ENCODE results near the gene TSEN2. TPM values are rescaled to one million over a fixed set of nuclear protein-coding genes. Genes with fewer than 3 reads are reported as not detected.

TSEN2 gene
- total RNA-seq, 2 donors from 2014 or later: 16.6 to 18.2 TPM

GRCh38 chr3:12513694-12514446 is 29.6 kb downstream of the TSEN2 start:
- Histone ChIP-seq H3K9ac (ENCODE audit: extremely low read depth, low read length, poor library complexity, severe bottlenecking) (no peak overlapping the region), H3K4me3 (ENCODE audit: low read length) (no peak overlapping the region), H3K27ac (ENCODE audit: low read depth, low read length) (no peak overlapping the region), H3K36me3 (ENCODE audit: control insufficient read depth, insufficient read depth, low read length) (peaks cover 5% of the 10 kb centered on the region), H3K4me1 (ENCODE audit: control insufficient read depth, insufficient read depth, low read length) (peaks cover 8% of the 10 kb centered on the region), H3K27me3 (ENCODE audit: control insufficient read depth, insufficient read depth, low read length, poor library complexity, severe bottlenecking) (no peaks in the 10 kb centered on the region), H3K9me3 (ENCODE audit: control insufficient read depth, low read length) (no peaks in the 10 kb centered on the region)
- H3K4me1 Mint-ChIP-seq: peaks cover 11% of the 10 kb centered on the region
- H3K27me3 Mint-ChIP-seq (ENCODE audit: insufficient read depth): no peaks in the 10 kb centered on the region
- no peak for DNase-seq
- H3K4me3 Mint-ChIP-seq: no peak overlapping the region
- H3K36me3 Mint-ChIP-seq (ENCODE audit: low read depth): peaks cover 14% of the 10 kb centered on the region
- TF ChIP-seq CTCF (conservative IDR thresholded peaks at IDR 0.05): no peak
- no peak overlapping the region for H3K27ac Mint-ChIP-seq
- no peaks in the 10 kb centered on the region for H3K9me3 Mint-ChIP-seq
- WGBS, 2 experiments (ENCODE audit: insufficient coverage in 1 of 2, insufficient read length in 1 of 2): 95 to 96% methylated on average over 5 of the region's 5 CpGs

GRCh38 chr3:12515631-12516030 is 31.4 kb downstream of the TSEN2 start:
- Mint-ChIP-seq H3K36me3 (ENCODE audit: low read depth) (peaks cover 21% of the 10 kb centered on the region), H3K27ac (no peak overlapping the region), H3K4me3 (no peak overlapping the region), H3K9me3 (peaks cover under 1% of the 10 kb centered on the region), H3K4me1 (peaks cover 12% of the 10 kb centered on the region), H3K27me3 (ENCODE audit: insufficient read depth) (no peaks in the 10 kb centered on the region)
- H3K9me3 ChIP-seq (ENCODE audit: control insufficient read depth, low read length): peaks cover 1% of the 10 kb centered on the region
- peaks cover 13% of the 10 kb centered on the region for H3K36me3 ChIP-seq (ENCODE audit: control insufficient read depth, insufficient read depth, low read length)
- no peak for TF ChIP-seq CTCF (conservative IDR thresholded peaks at IDR 0.05)
- no peak for DNase-seq
- no peak overlapping the region for H3K27ac ChIP-seq (ENCODE audit: low read depth, low read length)
- H3K9ac ChIP-seq (ENCODE audit: extremely low read depth, low read length, poor library complexity, severe bottlenecking): no peak overlapping the region
- H3K4me3 ChIP-seq (ENCODE audit: low read length): no peak overlapping the region
- H3K27me3 ChIP-seq (ENCODE audit: control insufficient read depth, insufficient read depth, low read length, poor library complexity, severe bottlenecking): no peaks in the 10 kb centered on the region
- peaks cover 8% of the 10 kb centered on the region for H3K4me1 ChIP-seq (ENCODE audit: control insufficient read depth, insufficient read depth, low read length)

GRCh38 chr3:12516873-12517272 is 32.6 kb downstream of the TSEN2 start:
- Mint-ChIP-seq H3K27ac (no peak overlapping the region), H3K4me1 (peaks cover 12% of the 10 kb centered on the region), H3K4me3 (no peak overlapping the region), H3K27me3 (ENCODE audit: insufficient read depth) (no peaks in the 10 kb centered on the region), H3K9me3 (peaks cover 8% of the 10 kb centered on the region), H3K36me3 (ENCODE audit: low read depth) (peaks cover 28% of the 10 kb centered on the region)
- Histone ChIP-seq H3K36me3 (ENCODE audit: control insufficient read depth, insufficient read depth, low read length) (peaks cover 22% of the 10 kb centered on the region), H3K9me3 (ENCODE audit: control insufficient read depth, low read length) (peaks cover 9% of the 10 kb centered on the region), H3K4me3 (ENCODE audit: low read length) (no peak overlapping the region), H3K4me1 (ENCODE audit: control insufficient read depth, insufficient read depth, low read length) (peaks cover 8% of the 10 kb centered on the region), H3K27me3 (ENCODE audit: control insufficient read depth, insufficient read depth, low read length, poor library complexity, severe bottlenecking) (no peaks in the 10 kb centered on the region), H3K27ac (ENCODE audit: low read depth, low read length) (no peak overlapping the region), H3K9ac (ENCODE audit: extremely low read depth, low read length, poor library complexity, severe bottlenecking) (no peak overlapping the region)
- WGBS, 2 experiments (ENCODE audit: insufficient coverage in 1 of 2, insufficient read length in 1 of 2): 90 to 93% methylated on average over 8 to 11 of the region's 11 CpGs
- no peak for TF ChIP-seq CTCF (conservative IDR thresholded peaks at IDR 0.05)
- no peak for DNase-seq
